GM21360 (cell line): ENCODE measurements around the gene ZBTB7C.

Source experiments
- ATAC-seq: cut with Tn5 transposase; IDR thresholded peaks from one replicate; pipeline ENCODE4 v1.9.1; 2021; ENCODE audit warnings: mild to moderate bottlenecking, moderate library complexity; ENCODE audit not compliant: unreplicated experiment

Gene ZBTB7C

DNA sequence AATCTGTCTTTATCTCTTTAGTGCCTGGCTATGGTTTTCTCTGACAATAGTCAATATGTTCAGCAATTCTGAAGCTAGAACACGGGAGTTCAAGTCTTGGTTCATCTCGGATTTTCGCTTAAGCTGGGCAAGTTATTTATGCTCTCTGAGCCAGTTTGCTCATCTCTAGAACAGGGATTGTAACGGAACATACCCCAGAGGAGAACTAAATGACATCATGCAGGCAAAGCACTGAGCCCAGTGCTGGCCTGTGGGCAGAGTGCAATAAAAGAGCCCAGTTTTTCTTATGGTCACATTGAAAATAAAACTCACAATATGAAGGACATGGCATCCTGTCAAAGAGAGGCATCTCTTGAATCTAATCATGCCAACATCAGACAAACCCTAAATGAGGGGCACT, 143.9 kb downstream of the ZBTB7C start:
- no peak for ATAC-seq

DNA sequence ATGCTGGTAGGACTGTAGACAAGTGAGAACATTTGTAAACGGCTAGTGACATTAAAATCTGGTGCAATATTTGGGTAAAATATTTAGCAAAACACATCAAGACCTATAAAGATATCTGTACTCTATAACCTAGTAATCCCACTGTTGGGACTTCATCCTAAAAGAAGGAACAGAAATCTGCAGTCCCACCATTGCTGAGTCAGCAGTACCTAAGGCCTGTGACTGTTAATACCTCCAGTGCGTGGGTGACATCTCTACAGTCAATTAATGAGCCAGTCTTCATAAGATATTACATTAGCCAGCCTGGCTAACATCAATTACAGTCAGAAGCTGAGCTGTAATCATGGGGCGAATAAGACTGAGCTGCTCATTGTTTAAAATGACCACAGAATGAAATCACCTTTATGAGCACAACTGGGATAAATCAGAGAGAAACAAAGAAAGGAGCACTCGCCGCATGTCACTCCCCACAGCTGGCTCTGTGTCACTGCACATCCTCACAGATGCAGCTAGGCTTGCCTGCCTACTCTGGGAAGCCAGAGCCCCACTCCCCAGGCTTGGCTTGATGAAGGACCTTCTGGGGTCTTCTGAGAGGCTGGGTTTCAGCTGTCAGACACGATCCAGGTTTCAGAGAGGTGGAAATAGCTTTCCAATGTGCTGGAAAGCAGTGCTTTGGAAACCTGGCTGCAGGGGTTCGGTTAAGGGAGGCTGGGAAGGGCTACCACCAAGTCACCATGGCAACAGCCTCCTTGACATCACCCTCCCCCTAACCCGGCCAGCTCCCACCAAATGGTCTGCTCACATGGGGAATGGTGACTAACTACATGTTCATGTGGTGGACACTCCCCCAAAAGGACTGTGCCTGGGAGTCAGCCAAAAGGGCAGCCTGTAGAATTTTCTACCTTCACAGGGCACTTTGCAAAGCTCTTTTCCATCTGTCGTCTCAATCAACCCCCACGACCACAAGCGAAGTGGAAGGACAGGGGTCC, 145.0 kb downstream of the ZBTB7C start:
- ATAC-seq, result no peak

DNA sequence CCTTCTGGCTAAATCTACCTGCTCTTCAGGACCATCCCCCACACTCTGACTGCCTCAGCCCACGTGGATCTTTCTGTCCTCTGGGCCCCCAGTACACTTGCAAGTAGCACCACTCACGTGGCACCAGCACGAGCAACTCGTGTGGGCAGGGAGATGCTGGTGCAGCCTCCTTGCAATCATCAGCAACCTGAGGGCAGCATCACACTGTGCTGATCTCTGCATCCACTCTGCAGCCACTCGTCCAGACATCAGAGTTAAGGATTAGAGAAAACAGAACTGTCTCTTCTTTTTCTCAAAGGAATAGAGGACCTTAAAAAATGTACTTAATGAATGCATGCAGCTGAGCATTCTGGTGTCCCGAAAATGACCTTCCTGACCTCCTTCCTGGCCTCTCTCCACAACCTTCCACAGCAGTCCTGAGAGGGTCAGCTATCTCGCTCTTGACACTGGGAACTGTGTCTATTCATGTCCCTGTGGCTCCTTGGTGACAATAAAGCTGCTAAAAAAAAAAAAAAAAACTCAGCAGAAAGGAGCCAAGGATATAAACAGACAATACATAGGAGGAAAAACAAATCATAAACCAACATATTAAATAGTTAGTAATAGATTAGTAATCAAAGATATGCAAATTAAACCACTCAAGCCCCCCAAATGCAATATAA, 145.9 kb downstream of the ZBTB7C start:
- ATAC-seq, result no peak

DNA sequence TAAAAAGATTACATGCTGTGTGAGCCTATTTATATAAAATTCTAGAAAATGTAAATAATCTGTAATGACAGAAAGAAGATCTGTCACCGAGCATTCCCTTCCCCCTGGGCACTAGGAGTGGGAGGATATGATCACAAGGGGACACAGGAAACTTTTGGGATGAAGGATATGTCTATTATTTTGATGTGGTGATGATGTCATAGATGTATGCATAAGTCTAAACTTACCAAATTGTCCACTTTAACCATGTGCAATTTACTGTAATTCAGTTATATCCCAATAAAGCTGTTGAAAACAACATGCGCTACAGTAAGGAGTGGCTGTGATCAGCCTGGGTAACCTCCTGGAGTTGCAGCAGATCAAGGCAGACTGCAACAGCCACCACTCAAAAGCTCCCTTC, 148.9 kb downstream of the ZBTB7C start:
- no peak for ATAC-seq

DNA sequence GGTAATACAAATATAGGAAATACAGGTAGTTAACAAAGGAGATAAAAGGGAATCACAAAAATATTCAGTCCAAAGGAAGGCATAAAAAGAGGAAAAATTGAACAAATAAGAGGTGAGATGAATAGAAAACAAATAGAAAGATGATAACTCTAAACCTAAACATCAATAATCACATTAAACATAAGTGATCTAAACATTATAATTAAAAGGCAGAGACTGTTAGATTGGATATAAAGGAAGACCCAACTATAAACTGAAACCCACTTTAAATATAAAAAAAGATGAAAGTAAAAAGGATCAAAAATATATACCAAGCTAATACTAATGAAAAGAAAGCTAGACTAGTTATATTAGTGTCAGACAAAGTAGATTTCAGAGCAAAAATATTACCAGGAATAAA, 152.3 kb downstream of the ZBTB7C start:
- no peak for ATAC-seq

DNA sequence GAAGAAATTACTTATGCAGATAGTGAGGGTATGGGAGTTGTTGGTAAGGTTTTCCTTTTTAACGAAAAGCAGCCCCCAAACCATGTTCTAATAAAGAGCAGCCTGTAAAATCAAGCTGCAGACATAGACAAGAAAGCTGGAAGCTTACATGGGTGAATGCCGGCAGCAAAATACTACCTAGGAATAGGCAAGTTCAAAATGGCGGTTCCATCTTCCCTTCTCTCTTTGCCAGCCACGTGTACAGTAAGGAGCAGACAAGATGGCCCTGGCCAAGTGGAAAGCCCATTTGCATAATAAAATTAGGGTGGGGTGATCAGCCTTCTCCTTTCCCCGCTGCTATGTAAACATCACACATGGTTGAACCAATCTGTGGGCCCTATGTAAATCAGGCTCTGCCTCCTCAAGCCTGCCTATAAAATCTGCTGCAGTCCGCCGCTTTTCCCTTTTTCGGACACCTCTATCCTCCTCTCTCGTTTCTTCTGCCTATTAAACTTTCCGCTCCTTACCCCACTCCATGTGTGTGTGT, 155.0 kb downstream of the ZBTB7C start:
- no peak for ATAC-seq

DNA sequence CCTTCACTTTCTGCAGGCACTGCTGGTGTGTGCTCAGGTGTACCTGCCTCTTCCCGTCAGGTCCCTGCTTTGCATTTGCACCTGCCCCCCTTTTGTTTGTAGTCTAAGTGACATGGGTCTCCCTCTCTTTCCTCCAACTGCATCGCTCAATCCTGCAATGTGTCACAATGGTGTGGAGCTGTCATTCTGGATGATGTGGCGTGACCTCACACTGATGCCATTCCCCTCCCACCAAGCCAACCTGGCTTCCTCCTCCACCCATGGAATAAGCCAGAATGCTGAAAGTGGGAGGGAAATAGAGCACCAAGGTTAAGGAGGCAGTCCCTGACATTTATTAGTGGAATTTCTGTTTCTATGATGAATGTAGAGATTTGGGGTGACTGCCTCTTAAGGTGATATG, 156.7 kb downstream of the ZBTB7C start:
- ATAC-seq, result no peak

DNA sequence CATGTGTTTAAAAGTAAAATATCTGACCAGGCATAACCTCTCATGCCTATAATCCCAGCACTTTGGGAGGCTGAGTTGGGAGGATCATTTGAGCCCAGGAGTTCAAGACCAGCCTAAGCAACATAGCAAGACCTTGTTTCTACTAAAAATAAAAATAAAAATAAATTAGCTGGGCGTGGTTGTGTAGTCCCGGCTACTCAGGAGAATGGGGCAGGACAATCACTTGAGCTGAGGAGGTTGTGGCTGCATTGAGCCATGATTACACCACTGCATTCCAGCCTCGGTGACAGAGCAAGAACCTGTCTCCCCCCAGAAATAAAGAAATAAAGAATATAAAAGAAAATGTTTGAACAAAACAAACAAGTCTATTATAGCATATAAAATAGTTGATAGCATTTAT, 158.3 kb downstream of the ZBTB7C start:
- ATAC-seq, result no peak

DNA sequence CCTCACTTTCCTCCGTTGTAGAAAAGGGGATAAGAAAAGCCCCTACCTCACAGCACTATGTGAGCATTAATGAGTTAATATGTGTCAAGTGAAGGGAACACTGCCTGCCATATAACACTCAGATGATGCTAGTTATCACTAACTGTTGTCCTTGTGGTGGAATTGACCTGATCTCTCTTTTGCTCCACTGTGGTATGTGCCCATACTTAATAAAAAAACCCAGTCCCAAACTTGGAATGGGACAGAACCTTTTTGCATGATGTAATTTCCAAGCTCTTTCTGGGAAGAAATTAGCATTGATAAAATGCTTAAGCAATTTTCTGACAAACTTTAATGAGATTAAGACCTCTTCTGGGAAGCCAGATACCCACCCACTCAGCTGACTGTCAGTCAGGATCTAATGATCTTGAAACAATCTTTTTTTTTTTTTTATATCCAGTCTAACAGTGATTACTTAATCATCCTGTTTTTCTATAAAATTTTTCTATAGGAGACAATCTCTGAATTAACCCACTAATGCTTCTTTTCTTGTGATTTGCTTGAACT, 158.7 kb downstream of the ZBTB7C start:
- no peak for ATAC-seq

DNA sequence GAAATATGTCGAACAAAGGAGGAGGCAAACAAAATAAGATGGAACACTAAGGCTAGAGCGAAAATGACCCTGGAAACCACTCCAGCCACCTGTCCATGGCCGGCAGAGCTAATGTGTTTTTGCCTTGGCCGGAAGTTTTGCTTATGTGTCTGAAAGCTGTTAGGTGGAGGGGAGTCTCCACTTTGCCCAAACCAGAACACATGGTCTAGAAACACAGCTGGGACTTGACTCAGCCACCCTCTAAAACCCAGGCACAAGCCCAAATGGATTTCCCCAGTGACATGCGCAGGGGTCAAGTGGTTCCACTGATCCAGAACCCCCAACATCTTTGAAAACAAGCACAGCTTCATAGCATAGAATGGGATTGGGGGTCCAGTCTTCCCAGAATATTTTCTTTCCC, 159.3 kb downstream of the ZBTB7C start:
- no peak for ATAC-seq

DNA sequence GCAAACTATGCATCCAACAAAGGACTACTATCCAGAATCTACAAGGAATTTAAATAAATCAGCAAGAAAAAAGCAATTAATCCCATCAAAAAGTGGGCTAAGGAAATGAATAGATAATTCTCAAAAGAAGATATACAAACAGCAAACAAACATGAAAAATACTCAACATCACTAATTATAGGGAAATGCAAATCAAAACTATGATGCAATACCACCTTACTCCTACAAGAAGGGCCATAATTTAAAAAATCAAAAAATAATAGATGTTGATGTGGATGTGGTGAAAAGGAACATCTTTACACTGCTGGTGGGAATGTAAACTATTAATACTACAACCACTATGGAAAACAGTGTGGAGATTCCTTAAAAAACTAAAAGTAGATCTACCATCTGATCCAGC, 164.7 kb downstream of the ZBTB7C start:
- no peak for ATAC-seq

DNA sequence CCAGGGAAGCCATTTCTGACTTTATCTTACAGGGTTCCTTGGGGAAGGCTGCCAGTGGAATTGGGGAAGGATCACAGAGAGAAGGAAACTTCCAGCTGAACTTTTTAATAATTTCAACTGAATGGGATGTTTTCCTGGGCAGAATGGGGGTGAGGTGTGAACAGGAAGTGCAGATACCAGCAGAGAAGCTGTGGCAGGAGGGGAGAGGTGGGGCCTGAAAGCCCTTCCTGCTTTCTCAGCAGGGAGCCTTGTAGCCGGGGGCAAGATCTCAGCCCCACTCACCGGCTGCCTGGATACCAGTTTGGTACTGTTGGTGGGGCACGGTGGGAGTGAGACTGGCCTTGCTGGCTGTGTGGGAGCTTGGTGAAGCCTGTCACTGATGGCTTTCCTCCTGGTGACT, 170.5 kb downstream of the ZBTB7C start:
- ATAC-seq, result no peak

DNA sequence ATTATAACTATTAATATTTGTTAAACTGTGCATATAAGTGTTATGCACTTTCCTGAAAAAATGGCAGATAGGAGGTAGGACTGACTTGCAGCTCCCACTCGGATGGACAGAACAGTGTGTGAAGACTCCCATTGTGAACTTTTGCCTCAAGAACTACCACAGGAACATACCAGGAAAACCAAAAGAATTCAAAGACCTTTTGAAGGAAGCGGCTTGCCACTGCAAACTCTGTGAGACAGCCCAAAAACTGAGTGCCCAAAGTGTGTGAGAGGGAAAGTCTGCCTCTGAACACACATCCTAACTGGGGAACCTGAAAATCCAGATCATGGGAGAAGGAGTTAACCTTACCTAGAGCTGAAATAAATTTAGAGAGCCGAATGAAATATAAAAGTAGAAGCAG, 171.0 kb downstream of the ZBTB7C start:
- no peak for ATAC-seq

DNA sequence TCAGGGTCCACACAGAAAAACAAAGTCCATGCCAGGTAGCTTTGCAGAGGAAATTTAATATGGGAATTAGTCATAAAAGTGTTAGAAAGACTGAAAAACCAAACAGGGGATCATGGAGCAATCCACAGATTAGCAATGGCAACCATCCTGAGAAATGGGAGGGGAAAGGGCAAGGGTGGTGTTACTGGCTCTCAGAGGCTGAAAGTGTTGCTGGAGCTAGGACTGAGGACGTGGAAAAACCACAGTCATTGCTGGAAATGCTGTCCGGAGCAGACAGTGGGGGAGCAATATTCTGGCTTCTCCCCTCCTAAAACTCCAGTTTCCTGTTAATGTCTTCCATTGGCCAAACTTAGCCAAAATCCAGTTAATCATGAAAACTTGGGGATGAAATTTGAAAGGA, 172.4 kb downstream of the ZBTB7C start:
- ATAC-seq, result no peak

DNA sequence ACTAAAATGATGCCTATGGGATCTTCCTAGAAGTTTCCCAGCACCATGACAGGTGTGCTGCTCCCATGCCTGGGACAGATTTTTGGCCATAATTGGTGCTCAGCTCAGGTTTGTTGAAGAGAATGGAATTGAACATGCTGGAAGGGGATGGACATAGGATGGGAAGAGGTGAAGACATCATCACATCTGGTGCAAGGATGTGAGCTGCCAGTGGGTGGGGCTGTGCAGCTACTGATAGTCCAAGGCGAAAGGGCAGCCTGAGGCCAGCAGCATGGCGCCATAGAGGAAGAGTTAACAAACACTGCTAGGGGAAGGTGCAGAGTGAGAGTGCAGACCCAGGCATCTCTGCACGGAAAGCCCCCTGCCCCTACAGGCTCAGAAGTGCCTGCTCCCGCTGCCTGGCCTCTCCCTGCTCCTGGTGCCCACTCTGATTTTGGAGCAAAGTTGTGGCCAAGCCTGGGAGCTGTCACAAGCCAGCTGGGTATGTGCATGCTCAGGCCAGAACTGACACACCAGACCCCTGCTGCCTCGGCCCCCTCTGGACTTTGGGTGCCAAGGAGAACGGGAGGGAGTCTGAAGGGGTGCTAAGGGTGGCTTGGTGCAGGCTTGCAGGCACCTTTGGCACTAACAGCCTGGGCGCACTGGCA, 178.6 kb downstream of the ZBTB7C start:
- no peak for ATAC-seq

DNA sequence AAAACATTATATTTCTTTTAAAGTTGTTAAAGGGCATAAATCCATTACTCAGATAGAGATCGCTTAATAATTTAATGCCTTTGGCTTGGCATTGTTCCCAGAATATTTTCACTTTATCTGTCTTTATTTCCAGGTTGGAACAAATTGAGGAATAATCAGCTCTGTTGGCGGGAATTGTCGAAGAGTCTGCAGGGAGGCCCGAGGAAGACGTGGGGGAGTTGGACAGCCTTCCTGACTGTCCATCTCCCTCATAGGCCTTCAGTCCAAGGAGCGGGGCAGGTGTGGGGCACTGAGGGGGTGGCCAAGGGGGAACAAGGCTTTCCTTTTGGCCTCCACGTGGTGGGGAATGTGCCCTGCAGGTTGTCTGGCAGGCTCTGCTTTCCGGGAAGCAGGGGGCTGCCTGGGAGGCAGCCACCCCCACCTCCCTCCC, 179.6 kb downstream of the ZBTB7C start:
- no peak for ATAC-seq

DNA sequence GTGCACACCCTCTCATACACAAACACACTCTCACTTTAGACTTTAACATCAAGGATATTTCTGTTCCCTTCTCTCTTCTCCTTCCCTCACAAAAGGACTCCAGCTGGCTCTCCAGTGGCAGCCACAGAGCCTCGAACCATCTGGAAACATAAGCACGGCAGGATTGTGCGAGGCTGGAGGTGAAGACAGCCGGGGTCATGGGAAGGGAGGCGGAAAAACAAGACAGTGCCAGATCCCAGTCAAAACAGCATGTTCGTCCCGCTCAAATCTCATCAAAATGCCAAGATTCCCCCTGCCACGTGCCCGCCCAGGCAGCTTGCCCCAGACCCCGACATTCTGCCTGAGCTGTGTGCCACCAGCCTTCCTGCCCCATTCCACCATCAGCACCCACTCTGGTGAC, 180.3 kb downstream of the ZBTB7C start:
- no peak for ATAC-seq

DNA sequence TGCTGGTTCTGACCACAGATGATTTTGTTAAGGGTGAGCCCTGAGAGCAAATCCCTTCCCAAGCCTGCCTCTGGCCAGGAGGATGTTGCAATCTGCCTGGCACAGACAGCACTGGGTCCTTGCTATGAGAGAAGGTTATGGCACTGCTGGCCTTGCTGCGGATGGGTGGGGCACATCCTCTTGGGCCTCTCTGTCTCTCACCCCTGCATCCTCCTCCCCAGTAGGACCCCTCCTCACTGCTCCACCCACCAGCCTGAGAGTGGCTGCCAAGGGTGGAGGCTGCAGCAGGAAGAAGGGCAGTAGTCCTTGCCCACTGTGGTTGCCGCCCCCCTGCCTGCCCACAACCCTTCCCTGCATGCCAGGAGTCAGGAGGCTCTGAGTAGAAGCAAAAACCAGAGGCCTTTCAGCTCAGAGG, 180.9 kb downstream of the ZBTB7C start:
- ATAC-seq, result no peak

DNA sequence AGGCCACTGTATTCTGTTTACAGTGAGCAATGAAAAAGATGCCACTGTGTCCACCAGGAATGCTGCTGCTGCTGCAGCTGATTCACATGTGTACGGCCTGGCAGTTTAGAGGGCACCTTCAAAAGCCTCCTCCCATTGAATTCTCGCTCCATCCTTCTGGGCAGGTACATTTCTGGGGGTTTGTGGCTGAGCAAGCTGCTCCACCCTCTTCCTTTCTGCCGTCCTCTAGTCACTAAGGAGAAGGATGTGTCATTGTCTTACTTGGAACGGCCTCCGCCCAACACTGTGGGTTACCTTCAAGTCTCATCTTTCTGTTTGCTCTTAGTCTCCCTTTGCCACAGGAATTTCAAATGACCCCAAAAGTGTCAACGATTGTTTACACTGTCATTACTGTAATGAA, 182.0 kb downstream of the ZBTB7C start:
- ATAC-seq, result no peak

DNA sequence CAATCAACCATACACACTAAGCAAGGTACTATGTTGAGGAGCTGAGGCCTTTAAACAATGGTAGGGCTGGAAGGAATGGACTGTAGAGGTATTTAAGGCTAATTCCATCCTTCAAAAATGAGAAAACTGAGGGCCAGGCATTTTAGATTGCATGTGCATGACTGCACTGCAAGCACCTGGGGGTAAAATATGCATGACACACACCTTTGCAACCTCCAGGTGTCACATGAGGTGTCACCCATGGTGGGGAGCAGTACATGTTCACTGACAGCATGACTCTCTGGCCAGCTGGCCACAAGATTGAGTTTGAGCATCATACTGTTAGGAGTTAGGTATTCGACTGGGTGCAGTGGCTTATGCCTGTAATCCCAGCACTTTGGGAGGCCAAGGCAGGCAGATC, 182.8 kb downstream of the ZBTB7C start:
- ATAC-seq, result no peak

DNA sequence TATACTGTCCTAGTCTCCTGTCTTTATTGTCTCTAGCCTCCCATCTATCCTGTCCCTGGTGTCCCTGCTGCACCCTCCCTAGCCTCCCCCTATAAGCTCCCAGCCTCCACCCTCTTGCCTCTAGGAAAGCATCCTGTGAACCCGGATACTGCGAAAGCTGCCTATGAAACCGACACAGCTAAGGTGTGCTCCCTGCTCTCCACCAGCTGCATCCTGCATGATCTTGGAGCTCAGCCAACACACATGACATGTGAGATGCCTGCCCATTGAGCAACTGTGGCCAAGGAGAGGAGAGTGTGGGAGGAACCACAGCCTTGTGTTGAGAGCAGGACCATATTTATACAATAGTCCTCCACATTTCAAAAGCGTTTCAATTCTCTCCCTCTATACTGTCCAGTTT, 187.1 kb downstream of the ZBTB7C start:
- ATAC-seq, result no peak
